HG03095 (cell line): Measurements from ENCODE around the gene ABCB8.

Experiments
- ATAC-seq: cut with Tn5 transposase; IDR thresholded peaks from one replicate; pipeline ENCODE4 v1.9.1; 2021; ENCODE audit warnings: moderate library complexity; ENCODE audit not compliant: unreplicated experiment

Gene ABCB8

DNA sequence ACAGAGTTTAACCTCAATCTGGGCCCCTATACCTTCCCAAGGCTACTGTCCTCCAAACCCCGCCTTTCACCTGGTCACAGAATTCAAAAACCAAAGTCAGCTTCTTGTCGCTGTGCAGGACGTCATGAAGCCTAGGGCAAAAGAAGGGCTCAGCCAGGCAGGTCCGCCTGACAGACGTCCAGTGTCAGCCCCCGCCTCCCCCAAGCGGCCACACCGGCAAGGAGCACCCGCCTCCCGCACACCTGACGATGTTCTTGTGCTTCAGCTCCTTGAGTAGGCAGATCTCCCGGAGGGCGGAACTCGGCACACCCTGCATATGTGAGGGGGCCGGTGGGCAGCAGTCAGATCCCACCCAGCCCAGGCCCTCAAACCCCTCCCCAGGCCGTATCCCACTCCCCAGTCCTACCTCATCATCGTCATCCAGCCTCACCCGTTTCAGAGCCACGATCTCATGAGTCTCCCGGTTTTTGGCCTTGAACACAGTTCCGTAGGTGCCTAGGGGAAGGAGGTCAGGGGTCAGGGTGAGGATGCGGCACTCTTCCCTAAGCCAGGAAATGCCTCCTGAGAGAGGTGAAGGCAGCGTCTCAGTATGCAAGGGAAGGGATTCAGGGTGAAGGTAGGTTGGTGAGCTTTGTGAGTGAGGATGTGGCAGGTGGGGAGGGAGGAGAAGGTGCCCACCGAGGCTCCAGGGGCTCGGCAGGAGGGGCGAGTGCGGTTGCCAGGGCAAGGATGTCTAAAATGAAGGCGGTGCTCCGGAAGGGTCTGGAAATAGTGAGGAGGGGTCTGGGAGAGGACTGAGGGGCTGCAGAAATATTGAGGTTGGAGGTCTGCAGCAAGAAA lies 28.6 kb downstream of the ABCB8 start:
- ATAC-seq = no peak

DNA sequence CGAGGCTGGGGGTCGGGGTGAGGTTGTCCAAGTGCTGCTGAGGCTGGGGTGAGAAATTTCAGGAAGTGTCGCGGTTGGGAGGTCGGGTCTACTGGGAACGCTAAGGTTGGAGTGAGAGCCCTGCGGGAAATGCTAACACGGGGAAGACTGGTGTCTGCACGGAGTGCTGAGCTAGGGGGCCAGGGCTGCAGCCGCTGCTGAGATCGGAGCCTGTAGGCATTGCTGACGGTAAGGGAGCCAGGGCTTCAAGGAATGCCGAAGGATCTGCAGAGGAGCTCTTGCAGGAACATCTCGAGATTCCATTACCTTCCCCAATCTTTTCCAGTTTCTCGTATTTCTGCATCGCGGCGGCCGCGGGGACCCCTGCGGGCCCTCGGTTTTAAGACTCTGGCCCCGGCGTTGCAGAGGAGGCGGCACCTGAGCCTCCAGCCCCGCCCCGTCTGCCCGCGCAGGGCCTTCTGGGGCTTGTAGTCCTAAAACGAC lies 29.3 kb downstream of the ABCB8 start, which contains the start of gene CDK5:
Gene CDK5, minus strand, starts transcription at position 392 of the 483 bp plus-strand sequence. Its CDS starts 49 bp downstream, at position 343.
- peak; percentile 3 for ATAC-seq

DNA sequence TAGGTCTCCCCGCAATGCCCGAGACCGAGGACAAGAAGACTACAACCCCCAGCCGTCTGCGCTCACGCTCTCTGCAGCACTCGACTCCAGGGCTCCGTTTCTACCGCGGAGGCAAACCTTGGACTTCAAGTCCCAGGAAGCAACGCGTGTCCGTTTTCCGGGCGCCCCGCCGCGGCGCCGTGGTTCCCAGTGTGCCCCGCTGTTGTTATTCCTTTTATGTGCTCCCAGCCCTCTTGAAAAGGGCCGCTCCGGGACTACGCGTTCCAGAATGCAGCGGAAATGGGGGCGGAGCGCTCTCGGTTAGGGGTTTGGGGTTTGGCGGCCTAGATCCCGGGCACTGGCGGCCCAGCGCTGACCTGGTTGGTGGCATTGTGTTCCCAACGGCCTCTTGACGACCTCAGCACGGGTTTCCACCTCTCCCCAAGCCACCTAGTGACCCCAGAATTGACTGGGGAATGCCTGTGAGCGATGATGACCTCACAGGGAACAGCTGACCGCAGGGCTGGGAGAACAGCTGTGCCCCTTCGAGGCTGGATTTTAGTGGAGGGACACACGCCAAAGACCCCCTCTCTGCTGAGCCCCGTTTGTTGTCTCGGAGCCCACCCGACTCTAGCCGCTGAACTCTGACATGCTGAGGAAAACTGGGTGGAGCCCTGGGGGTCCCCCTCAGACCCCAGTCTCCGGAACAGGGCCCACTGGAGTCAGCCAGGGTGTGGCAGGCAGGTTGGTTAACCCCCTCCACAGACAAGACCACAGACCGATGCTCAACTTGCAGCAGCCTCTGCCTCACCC lies 29.9 kb downstream of the ABCB8 start:
- peak; percentile 89 for ATAC-seq

DNA sequence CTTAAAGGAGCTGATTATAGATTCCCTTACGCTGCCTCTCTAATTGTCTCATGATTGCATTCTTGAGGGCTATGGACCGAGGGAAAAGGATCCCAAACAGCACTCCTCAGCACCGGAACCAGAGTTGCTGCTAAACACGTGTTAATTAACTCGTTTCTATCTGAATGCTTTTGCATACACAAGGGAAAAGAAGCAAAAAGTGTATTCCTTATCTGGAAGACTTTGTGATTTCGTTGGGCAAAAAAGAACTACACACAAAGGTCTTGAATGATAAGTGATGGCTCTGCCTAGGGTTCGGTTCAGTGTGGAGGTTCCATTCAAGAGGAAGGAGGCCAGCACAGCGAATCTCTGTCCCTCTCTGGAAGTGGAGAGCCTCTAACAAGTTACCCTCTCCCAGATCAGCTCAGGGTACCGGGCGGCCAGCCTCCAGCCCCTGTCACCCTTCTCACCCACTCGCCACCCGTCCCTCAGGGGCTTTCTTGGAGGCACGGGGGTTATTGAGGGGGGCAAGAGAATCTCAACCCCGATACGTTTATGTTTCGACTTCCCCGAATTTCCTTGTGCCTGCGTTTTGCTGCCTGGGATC lies 30.6 kb downstream of the ABCB8 start:
- no peak for ATAC-seq

DNA sequence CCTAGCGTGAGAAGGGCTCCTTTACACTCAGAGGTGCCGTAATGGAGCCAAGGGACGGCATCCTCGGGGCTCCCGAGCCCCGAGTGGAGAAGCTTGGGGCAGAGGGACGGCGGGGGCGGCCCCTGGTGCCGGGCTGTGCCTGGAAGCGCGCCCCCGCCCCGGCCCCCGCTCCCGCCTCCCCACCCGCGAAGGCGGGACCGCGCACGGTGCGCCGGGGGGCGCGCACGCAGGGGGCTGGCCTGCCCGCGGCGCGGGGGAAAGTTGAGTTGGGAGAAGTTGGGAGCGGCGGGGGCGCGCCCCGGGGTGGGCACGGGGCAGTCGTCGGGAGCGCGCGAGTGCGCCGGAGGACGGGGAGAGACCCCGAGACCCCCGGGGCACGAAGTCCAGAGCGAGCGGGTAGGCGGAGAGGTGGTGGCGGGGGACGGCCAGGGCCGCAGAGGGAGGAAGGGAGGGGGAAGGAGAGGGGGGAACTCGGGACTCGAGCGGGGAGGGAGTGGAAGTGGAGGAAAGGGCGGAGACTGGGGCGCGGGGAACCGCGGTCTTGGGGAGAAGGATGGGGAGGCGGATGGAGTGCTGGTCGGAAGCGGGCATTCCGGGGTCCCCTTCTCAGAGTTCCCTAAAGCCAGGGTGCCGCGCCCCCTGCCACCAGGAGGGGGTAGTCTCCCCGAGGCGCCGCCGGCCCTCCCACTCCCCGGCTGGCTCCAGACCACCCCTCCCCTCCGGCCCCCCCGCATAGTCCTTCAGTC lies 31.3 kb downstream of the ABCB8 start, which contains the start of gene SLC4A2:
Gene SLC4A2, plus strand, starts transcription at position 223 of the 746 bp plus-strand sequence. CDS start 2,399 bp downstream, outside the sequence.
- ATAC-seq = peak; percentile 26

DNA sequence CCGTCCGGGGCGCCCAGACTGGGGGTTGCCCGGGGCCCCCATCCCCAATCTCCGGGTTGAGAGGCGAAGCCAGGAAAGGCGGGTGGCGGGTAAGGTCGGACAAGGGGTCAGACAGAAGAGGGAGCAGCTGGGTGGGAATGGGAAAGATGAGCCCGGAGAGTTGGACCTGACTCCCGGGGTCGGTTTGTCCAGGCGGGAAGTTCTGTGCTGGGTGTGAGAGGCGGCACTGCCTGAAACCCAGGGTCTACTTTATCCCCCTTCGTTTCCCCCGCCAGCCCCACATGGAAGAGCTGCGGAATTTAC lies 31.8 kb downstream of the ABCB8 start:
- ATAC-seq = no peak

DNA sequence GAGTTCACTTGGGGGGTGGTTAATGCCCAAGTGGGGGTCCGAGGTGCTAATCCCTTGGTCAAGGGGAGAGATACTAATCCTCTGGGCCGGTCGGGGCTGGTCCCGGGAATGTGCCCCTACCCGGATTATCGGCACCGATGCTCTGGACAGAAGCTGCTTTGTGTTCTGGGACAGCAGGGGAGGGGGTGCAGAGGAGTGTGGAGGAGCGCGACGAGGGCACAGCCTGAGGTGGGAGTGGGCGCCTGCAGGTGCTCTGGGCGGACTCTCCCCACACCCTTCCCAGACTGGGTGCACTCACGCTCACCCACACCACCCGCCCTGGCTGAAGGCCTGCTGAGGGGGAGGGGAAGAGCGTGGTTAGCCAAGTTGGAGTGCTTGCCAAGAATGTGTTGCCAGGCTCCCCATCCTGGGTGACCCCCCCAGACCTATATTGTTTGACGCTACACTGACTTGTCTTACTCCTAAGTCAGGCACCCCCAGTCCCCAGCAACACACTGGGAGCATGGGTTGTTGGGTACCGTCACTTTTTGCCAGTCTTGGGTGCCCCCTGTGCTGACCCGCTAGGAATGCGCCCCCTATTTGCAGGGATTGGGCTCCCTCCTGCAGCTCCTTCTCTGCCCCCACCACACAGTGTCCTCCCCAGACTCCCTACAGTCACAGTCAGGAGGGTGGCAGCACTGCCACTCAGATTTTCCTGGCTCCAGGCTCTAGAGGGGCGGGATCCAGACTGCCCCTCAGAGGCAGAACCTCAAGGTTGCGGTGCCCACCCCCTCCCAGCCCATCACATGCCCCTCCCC lies 32.4 kb downstream of the ABCB8 start:
- ATAC-seq = no peak

DNA sequence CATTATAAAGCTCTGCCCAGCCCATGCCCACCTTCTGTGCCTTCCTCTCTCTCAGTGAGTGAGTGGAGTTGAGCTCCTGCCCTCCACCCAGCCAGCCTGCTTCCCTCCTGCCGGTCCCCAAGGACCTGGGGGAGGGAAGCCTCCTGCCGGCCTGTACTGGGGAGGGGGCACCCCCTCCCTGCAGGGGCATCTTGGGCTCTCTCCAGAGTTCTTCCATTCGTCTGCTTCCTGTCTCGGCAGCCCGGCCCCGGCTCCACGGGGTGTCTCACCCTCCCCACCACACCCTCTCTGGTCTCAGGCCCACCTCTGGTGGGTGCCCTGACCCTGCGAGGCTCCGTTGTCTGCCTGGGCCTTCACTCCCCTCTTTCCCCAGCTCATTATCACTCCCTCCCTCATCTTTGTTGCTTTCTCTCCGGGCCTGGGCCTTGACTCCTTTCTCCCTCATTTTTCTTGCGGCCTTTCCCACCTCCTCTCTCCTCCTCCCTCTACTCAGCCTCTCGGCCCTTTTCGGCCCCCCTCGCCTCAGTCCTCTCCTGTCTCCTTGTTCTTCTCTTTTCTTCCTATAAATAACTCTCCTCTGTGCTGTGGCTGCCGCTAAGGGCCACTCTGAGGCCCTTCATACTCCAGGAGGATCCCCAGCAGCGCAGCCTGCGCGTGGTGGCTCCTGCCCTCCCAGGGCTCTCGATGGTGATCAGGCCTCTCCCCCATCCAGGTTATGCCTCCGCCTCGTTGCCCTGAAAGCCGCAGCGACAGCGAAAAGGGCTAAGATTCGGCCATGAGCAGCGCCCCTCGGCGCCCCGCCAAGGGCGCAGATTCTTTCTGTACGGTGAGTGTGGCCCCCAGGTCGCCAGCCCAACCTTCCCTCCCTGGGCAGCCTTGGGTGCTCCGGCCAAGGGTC lies 33.2 kb downstream of the ABCB8 start:
- no peak for ATAC-seq

DNA sequence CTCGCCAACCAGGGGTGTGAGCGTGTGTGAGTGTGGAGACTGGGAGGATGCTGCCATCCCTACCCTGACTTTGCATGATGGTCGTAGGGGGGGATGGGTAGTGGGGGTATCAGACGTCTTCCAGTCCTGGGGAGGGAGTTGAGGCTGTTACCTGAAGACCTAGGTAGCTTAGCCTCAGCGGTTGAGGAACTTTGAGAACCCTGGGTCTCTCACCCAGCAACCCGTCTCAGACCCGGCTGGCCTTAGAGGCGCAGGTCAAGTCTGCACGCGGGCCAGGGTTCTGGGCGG lies 33.8 kb downstream of the ABCB8 start:
- no peak for ATAC-seq

DNA sequence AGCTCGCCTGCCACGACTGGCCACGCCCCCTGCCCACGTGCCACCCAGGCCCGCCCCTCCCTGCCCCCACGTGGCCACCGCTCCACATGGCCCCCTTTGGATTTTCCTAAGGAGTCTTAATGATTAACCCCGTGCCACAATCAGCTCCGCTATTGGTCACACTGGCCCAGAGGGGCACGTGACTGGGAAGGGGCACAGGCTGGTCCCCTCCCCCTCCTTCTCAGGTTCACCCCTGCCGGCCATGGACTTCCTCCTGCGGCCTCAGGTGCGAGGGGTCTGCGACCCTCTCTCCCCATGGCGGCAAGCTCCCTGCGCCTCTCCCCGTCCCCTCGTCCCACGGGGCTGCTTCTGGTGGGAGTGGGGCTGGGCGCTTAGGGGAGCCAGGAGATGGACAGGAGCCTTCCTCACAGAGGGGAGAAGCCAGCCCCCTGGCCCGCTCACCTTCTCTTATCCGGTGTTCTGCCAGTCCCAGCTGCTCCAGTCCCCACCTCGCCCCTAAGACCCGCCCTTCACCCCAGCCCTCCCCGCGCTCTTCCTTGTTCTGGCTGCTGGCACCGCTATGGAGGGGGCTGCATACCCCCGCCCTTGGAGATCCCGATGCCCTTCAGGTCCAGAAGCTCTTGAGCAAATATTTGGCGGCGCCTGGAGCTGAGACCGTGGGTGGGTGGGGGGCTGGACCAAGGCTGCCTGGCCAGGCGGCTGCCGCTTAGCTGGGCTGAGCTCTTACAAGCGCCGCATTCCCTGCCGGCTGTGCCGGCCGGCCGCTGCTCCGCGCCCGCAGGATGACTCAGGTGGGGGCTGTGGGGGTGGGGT lies 34.4 kb downstream of the ABCB8 start:
- ATAC-seq = no peak

DNA sequence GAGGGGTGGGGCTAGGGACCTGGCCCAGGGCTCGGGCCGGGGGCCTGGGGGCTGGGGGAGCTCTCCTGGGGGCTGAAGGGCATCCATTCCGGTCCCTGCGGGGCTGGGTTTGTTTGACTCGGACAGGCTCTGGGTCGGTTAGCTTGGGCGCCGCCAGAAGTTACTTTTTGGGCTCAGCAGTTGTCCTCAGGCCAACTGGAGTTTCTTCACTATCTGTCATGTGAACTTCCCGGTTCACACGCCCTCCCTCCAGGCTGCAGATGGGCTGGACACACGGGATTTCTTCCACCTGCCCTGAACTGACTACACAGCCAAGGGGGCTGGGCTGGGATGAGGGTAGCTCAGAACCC lies 34.9 kb downstream of the ABCB8 start:
- ATAC-seq = no peak

DNA sequence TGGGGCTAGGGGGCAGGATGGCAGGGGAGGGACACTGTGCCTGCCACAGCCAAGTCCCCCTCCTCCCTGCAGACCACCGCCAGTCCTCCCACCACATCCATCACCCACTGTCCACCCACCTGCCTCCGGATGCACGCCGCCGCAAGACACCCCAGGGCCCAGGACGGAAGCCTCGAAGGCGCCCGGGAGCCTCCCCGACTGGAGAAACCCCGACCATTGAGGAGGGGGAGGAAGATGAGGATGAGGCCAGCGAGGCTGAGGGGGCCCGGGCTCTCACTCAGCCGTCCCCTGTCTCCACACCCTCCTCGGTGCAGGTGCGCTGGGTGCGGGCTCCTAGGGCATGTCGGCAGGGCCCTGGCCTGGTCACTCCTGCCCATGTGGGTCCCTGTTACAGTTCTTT lies 36.2 kb downstream of the ABCB8 start:
- no peak for ATAC-seq

DNA sequence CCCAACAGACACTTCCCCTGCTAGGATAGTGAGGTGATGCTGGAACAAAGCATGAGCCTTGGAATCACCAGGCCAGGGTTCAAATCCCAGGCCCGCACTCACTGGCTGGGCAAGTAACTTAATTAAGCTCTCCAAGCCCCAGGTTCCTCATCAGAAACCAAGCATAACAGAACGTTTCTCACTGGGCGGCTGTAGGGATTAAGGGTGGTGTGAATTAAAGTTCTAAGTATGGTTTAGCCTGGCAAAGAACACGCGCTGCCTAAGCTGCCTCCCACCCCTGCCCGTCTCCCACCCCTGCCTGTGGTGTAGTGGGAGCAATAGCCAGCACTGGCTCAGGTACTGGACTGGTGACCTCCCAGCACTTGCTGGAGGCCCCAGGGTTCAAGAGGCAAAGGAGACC lies 36.7 kb downstream of the ABCB8 start:
- ATAC-seq = no peak

DNA sequence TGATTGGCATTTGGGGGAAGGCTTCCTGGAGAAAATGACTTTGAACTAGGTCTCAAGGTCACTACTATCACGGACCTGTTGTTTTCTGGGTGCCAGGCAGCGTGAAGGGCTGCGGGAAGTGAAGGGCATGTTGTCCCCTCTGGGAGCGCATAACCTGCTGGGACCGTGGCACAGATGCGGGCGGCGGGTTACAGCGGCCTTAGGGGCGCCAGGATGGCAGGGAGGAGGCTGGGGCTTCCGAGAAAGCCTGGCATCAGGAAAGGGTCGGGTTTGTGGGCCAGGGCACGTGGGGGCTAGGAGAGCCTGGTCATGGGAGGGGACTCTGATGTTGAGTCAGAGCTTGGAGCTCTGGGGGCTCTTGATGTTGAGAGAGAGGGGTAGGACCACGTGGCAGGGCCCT lies 37.3 kb downstream of the ABCB8 start:
- ATAC-seq = no peak

DNA sequence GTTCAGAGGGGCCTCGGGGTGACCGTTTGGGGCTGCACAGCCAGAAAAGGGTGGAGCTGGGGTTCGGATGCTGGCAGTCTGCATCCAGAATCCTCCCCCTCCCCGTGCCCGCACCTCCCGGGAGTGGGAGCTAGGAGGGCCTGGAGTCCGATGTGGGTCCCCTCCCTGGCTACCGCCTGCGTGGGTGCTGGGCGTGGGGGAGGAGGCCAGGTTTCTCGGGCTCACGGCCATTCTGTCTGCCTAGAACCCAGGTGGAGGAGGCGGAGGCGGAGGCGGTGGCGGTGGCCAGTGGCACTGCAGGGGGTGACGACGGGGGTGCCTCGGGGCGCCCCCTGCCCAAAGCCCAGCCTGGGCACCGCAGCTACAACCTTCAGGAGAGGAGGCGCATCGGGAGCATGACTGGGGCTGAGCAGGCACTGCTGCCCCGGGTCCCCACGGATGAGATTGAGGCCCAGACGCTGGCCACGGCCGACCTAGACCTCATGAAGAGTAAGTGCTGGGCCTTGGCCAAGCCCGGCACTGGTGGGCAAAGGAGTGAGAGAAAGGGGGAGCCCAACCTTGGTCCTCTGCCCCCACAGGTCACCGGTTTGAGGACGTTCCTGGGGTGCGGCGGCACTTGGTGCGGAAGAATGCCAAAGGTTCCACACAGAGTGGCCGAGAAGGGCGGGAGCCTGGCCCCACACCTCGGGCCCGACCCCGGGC lies 38.2 kb downstream of the ABCB8 start:
- ATAC-seq = no peak

DNA sequence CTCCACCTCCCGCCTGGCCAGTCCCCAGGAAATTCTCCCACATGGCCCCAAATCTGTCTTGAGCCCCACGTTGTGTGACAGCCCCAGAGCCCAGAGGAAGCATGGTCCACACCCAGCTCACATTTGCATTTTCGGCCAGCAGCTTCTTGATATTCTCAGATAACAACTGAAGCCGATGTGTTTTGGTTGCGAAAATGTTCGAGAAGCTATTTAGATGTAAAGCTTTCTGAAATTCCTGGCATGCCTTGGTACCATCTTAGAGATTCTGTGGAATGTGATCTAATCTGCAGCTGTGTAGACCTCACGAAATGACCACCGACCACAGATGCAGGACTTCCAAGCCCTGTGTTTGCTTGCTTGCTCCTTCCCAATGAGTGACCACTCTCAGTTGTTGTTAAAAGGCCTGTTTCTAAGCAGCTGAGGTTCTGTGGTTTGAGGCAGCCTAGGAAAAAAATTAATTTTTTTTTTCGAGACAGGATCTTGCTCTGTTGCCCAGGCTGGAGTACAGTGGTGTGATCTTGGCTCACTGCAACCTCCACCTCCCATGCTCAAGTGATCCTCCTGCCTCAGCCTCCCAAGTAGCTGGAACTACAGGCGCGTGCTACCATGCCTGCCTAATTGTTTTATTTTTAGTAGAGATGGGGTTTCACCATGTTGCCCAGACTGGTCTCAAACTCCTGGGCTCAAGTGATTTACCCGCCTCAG lies 40.0 kb downstream of the ABCB8 start:
- ATAC-seq = no peak

DNA sequence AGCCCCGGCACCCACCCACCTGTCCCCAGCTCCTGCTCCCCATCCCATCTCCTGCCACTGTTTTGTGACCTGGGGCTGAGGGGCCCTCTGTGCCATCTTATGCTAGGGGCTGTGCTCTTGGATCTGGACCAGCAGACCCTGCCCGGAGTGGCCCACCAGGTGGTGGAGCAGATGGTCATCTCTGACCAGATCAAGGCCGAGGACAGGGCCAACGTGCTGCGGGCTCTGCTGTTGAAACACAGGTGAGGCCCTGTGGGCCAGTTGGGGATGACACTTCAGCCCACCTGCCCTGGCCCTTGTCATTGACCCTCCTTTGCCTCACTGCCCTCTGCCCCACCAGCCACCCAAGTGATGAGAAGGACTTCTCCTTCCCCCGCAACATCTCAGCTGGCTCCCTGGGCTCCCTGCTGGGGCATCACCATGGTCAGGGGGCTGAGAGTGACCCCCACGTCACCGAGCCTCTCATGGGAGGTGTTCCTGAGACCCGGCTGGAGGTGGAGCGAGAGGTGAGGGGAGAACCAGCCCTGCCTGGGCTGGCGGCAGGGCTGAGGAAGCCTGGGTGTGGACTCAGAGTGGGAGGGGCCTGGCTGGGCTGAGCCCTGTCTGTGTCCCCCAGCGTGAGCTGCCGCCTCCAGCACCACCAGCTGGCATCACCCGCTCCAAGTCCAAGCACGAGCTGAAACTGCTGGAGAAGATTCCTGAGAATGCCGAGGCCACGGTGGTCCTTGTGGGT lies 41.8 kb downstream of the ABCB8 start:
- no peak for ATAC-seq
